Measurements from ENCODE around the gene CD3E. TPM values are rescaled to one million over a fixed set of nuclear protein-coding genes. Genes with fewer than 3 reads are reported as not detected.

CD3E gene
- total and polyA plus RNA-seq, 2 experiments from 2014 or later, result not detected

DNA sequence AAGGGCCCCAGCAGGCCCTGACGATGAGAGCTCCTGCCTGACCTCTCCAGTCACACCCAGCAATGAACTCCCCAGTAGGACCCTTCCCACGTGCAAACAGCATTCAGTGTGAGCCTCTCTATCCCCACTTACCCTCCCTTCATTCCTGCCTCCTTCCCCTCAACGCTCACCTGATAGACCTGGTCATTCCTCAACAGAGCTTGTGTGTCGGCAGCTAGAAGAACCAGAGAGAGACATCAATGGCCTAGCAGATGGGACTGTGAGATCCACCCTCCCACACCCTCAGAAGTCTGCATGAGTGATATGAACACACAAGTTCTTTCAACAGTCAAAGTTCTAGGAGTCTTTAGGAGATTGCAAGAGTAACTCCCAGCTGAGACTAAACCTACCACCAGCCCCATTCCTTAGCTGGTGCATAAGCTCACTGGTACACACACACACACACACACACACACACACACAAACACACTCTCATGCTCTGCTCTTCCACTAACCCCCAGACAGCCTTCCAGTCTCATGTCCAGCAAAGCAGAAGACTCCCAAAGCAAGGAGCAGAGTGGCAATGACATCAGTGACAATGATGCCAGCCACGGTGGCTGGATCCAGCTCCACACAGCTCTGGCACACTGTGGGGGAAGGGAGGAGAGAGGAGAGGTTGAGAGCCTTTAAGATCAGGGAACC is 34.9 kb downstream of the CD3E start:
- DNase-seq (ENCODE audit: low spot score), result no peak
- peaks cover 12% of the 10 kb centered on the region for H3K27me3 Mint-ChIP-seq (ENCODE audit: insufficient read depth, low read depth, poor library complexity)
- ATAC-seq, result no peak

More for the DNA sequence above, 34.9 kb downstream of the CD3E start:
- TF ChIP-seq JUNB (IDR thresholded peaks at IDR 0.05; ENCODE audit: unreplicated experiment) (no peak), CREB1 (CRISPR knock-in tag; IDR thresholded peaks at IDR 0.05; ENCODE audit: low read depth) (no peak), ZNF331 (CRISPR knock-in tag; IDR thresholded peaks at IDR 0.05; ENCODE audit: low read depth) (no peak), POLR2AphosphoS5 (IDR thresholded peaks at IDR 0.05; ENCODE audit: low read depth) (no peak), NANOG (IDR thresholded peaks at IDR 0.05; ENCODE audit: borderline replicate concordance) (no peak), EZH2phosphoT487 (IDR thresholded peaks at IDR 0.05; ENCODE audit: unreplicated experiment) (no peak), EZH2 (IDR thresholded peaks at IDR 0.05; ENCODE audit: low read depth, unreplicated experiment) (no peak), ZNF114 (CRISPR knock-in tag; IDR thresholded peaks at IDR 0.05) (no peak), STAT1 (IDR thresholded peaks at IDR 0.05; ENCODE audit: unreplicated experiment) (no peak)
- TF ChIP-seq, protein P1, sequence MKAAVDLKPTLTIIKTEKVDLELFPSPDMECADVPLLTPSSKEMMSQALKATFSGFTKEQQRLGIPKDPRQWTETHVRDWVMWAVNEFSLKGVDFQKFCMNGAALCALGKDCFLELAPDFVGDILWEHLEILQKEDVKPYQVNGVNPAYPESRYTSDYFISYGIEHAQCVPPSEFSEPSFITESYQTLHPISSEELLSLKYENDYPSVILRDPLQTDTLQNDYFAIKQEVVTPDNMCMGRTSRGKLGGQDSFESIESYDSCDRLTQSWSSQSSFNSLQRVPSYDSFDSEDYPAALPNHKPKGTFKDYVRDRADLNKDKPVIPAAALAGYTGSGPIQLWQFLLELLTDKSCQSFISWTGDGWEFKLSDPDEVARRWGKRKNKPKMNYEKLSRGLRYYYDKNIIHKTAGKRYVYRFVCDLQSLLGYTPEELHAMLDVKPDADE (IDR thresholded peaks at IDR 0.05), result no peak
- TF ChIP-seq, protein P2, sequence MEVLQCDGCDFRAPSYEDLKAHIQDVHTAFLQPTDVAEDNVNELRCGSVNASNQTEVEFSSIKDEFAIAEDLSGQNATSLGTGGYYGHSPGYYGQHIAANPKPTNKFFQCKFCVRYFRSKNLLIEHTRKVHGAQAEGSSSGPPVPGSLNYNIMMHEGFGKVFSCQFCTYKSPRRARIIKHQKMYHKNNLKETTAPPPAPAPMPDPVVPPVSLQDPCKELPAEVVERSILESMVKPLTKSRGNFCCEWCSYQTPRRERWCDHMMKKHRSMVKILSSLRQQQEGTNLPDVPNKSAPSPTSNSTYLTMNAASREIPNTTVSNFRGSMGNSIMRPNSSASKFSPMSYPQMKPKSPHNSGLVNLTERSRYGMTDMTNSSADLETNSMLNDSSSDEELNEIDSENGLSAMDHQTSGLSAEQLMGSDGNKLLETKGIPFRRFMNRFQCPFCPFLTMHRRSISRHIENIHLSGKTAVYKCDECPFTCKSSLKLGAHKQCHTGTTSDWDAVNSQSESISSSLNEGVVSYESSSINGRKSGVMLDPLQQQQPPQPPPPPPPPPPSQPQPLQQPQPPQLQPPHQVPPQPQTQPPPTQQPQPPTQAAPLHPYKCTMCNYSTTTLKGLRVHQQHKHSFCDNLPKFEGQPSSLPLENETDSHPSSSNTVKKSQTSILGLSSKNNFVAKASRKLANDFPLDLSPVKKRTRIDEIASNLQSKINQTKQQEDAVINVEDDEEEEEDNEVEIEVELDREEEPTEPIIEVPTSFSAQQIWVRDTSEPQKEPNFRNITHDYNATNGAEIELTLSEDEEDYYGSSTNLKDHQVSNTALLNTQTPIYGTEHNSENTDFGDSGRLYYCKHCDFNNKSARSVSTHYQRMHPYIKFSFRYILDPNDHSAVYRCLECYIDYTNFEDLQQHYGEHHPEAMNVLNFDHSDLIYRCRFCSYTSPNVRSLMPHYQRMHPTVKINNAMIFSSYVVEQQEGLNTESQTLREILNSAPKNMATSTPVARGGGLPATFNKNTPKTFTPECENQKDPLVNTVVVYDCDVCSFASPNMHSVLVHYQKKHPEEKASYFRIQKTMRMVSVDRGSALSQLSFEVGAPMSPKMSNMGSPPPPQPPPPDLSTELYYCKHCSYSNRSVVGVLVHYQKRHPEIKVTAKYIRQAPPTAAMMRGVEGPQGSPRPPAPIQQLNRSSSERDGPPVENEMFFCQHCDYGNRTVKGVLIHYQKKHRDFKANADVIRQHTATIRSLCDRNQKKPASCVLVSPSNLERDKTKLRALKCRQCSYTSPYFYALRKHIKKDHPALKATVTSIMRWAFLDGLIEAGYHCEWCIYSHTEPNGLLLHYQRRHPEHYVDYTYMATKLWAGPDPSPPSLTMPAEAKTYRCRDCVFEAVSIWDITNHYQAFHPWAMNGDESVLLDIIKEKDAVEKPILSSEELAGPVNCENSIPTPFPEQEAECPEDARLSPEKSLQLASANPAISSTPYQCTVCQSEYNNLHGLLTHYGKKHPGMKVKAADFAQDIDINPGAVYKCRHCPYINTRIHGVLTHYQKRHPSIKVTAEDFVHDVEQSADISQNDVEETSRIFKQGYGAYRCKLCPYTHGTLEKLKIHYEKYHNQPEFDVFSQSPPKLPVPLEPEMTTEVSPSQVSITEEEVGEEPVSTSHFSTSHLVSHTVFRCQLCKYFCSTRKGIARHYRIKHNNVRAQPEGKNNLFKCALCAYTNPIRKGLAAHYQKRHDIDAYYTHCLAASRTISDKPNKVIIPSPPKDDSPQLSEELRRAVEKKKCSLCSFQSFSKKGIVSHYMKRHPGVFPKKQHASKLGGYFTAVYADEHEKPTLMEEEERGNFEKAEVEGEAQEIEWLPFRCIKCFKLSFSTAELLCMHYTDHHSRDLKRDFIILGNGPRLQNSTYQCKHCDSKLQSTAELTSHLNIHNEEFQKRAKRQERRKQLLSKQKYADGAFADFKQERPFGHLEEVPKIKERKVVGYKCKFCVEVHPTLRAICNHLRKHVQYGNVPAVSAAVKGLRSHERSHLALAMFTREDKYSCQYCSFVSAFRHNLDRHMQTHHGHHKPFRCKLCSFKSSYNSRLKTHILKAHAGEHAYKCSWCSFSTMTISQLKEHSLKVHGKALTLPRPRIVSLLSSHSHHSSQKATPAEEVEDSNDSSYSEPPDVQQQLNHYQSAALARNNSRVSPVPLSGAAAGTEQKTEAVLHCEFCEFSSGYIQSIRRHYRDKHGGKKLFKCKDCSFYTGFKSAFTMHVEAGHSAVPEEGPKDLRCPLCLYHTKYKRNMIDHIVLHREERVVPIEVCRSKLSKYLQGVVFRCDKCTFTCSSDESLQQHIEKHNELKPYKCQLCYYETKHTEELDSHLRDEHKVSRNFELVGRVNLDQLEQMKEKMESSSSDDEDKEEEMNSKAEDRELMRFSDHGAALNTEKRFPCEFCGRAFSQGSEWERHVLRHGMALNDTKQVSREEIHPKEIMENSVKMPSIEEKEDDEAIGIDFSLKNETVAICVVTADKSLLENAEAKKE (CRISPR knock-in tag; IDR thresholded peaks at IDR 0.05), result no peak
- TF ChIP-seq, protein P3, sequence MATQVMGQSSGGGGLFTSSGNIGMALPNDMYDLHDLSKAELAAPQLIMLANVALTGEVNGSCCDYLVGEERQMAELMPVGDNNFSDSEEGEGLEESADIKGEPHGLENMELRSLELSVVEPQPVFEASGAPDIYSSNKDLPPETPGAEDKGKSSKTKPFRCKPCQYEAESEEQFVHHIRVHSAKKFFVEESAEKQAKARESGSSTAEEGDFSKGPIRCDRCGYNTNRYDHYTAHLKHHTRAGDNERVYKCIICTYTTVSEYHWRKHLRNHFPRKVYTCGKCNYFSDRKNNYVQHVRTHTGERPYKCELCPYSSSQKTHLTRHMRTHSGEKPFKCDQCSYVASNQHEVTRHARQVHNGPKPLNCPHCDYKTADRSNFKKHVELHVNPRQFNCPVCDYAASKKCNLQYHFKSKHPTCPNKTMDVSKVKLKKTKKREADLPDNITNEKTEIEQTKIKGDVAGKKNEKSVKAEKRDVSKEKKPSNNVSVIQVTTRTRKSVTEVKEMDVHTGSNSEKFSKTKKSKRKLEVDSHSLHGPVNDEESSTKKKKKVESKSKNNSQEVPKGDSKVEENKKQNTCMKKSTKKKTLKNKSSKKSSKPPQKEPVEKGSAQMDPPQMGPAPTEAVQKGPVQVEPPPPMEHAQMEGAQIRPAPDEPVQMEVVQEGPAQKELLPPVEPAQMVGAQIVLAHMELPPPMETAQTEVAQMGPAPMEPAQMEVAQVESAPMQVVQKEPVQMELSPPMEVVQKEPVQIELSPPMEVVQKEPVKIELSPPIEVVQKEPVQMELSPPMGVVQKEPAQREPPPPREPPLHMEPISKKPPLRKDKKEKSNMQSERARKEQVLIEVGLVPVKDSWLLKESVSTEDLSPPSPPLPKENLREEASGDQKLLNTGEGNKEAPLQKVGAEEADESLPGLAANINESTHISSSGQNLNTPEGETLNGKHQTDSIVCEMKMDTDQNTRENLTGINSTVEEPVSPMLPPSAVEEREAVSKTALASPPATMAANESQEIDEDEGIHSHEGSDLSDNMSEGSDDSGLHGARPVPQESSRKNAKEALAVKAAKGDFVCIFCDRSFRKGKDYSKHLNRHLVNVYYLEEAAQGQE (IDR thresholded peaks at IDR 0.05; ENCODE audit: unreplicated experiment), result no peak
- TF ChIP-seq, protein P4, sequence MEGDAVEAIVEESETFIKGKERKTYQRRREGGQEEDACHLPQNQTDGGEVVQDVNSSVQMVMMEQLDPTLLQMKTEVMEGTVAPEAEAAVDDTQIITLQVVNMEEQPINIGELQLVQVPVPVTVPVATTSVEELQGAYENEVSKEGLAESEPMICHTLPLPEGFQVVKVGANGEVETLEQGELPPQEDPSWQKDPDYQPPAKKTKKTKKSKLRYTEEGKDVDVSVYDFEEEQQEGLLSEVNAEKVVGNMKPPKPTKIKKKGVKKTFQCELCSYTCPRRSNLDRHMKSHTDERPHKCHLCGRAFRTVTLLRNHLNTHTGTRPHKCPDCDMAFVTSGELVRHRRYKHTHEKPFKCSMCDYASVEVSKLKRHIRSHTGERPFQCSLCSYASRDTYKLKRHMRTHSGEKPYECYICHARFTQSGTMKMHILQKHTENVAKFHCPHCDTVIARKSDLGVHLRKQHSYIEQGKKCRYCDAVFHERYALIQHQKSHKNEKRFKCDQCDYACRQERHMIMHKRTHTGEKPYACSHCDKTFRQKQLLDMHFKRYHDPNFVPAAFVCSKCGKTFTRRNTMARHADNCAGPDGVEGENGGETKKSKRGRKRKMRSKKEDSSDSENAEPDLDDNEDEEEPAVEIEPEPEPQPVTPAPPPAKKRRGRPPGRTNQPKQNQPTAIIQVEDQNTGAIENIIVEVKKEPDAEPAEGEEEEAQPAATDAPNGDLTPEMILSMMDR (conservative IDR thresholded peaks at IDR 0.05; ENCODE audit: low read depth in 2 of 2), result no peak
- Mint-ChIP-seq H3K9me3 (no peaks in the 10 kb centered on the region), H3K4me3 (no peak overlapping the region), H3K4me1 (no peaks in the 10 kb centered on the region), H3K36me3 (ENCODE audit: low read depth) (no peaks in the 10 kb centered on the region), H3K27ac (no peak overlapping the region)
- Histone ChIP-seq H3F3A (replicated peaks; ENCODE audit: low read depth) (no peaks in the 10 kb centered on the region), H3K79me2 (replicated peaks; ENCODE audit: insufficient read depth) (no peaks in the 10 kb centered on the region), H4K20me1 (replicated peaks; ENCODE audit: insufficient read depth) (no peaks in the 10 kb centered on the region), H2AFZ (0 out of 2 replicates have a peak overlapping the region, but pooled peaks have one; percentile 63), H3K9me2 (ENCODE audit: insufficient read depth) (no peaks in the 10 kb centered on the region), H3K27me3 (ENCODE audit: insufficient read depth) (no peaks in the 10 kb centered on the region), H3K4me1 (ENCODE audit: insufficient read depth) (no peaks in the 10 kb centered on the region), H3K27ac (ENCODE audit: low read depth) (no peak overlapping the region), H3K4me2 (no peak overlapping the region), H3K36me3 (ENCODE audit: insufficient read depth) (no peaks in the 10 kb centered on the region), H3K4me3 (no peak overlapping the region)
